Inflammatory macrophage treated with lipopolysaccharide for 4 hours (primary cell): ENCODE results near the gene SMCO1.
"Not testable (repeated sequence)": the region's sequence is repeated elsewhere in the genome, so short reads cannot be mapped to it uniquely, and the experiment has no call there.

Experiments
- DNase-seq: peaks from one replicate; pipeline ENCODE4 v3.0.0-alpha.2; 2020

The SMCO1 gene

GRCh38 chr3:196521291-196521690 is 6.1 kb upstream of the SMCO1 start:
- DNase-seq, result not testable (repeated sequence)

DNA sequence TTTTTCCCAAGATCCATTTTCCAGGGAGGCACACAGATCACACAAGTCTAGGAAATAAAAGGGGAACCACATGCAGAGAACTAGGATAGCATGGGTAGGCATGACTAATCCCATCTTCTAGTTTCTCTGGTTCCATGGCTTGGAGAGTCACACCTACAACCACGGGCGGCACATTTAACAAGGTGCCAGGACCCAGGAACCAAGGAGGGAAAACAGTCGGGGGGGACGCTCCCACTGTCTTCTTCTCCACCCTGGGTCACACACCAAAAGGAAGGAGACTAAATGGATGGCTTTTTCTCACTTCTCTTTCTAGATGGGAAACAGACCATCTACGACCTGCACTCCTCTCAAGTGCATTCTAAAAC is 4.6 kb upstream of the SMCO1 start:
- DNase-seq, result no peak

- DNase-seq, result peak; percentile 90
Measured at GRCh38 chr3:196518966-196519717, 4.0 kb upstream of the SMCO1 start.

DNA sequence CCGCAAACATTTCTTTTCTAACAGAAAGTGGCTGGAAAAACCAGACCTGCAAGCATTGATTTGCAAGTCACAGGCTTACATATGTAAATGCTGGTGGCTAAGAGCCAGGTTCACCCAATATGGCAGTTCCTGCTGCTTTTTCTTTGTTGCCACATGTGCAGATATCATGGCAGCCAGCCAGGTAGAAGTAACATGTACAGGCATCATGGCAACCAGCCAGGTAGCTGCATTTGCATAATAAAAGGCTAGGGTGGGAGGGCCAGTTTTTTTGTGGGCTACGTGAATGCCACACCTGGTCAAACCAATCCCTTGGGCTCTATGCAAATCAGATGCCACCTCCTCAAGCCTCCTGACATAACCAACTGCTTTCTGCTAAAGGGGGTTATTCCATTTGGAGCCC is 2.8 kb upstream of the SMCO1 start:
- no peak for DNase-seq

- DNase-seq, result no peak
Measured at GRCh38 chr3:196517162-196517800, 2.1 kb upstream of the SMCO1 start.

GRCh38 chr3:196514350-196514716 is 813 bp downstream of the SMCO1 start:
- DNase-seq, result no peak

DNA sequence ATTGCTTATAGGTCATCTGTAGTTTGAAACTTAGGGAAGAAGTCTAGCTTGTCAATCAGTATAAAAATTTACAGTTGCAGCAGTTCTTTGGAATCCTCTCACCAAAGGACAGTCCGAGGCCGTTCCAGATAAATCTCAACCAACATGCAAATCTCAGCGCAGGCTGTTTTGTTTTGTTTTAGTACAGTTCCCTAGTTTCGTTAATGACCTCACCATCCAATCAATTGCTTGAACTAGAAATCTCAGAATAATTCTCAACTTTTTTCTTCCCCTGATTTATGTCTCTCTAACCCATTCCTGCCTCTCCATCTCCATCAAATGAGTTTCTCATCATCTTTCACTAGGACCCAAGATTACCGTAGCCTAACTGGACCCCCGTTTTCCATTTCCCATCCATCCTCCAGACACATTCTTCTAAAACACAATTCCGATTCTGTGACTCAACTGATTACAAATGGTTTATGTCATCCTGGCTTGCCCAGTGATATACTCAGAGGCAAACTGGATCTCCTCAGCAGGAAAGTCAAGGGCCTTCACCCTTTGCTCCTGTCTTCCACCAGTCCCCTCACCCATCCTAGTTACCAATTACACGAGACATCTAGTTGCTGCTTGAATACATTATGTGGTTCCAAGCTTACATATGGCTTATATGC is 1.3 kb downstream of the SMCO1 start:
- DNase-seq, result no peak

GRCh38 chr3:196511646-196512425 is 3.3 kb downstream of the SMCO1 start:
- DNase-seq, result not testable (repeated sequence)

DNA sequence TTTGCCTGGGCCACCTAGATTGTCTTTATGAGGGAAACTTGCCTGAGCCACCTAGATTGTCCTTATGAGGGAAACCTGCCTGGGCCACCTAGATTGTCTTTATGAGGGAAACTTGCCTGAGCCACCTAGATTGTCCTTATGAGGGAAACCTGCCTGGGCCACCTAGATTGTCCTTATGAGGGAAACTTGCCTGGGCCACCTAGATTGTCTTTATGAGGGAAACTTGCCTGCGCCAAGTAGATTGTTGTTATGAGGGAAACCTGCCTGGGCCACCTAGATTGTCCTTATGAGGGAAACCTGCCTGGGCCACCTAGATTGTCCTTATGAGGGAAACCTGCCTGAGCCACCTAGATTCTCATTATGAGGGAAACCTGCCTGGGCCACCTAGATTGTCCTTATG is 4.0 kb downstream of the SMCO1 start:
- not testable (repeated sequence) for DNase-seq

DNA sequence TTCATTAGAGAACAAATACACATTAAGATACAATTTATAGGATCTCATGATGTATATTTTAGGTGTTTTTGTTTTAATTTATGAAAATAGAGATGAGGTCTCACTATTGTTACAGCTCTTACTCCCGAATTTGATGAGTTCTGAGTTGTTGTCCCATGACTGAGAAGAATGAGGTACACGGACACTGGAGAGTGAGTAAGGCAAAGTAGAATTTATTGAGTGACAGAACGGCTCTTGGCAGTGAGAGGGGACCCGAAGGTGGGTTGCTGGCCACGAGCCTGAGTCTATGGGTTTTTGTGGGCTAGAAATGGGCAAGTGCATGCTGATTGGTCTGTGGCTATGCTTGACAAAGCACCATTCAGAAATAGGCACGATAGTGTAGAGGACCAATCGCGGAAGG is 8.5 kb downstream of the SMCO1 start:
- no peak for DNase-seq

DNA sequence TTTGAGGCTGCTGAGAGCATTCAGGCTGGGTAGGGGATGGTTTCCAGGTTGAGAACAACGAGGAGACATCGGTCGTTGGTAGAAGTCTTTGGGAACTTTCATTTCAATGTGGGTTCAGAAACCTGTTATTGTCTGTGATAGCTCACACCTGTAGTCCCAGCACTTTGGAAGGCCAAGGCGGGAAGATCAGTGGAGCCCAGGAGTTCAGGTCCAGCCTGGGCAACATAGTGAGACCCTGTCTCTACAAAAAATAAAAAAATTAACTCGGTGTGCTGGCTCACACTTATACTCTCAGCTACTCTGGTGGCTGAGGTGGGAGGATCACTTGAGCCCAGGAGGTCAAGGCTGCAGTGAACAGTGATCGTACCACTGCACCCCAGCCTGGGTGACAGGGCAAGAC is 10.6 kb downstream of the SMCO1 start:
- DNase-seq, result no peak

- DNase-seq, result not testable (repeated sequence)
Measured at GRCh38 chr3:196504077-196504398, 11.1 kb downstream of the SMCO1 start.

DNA sequence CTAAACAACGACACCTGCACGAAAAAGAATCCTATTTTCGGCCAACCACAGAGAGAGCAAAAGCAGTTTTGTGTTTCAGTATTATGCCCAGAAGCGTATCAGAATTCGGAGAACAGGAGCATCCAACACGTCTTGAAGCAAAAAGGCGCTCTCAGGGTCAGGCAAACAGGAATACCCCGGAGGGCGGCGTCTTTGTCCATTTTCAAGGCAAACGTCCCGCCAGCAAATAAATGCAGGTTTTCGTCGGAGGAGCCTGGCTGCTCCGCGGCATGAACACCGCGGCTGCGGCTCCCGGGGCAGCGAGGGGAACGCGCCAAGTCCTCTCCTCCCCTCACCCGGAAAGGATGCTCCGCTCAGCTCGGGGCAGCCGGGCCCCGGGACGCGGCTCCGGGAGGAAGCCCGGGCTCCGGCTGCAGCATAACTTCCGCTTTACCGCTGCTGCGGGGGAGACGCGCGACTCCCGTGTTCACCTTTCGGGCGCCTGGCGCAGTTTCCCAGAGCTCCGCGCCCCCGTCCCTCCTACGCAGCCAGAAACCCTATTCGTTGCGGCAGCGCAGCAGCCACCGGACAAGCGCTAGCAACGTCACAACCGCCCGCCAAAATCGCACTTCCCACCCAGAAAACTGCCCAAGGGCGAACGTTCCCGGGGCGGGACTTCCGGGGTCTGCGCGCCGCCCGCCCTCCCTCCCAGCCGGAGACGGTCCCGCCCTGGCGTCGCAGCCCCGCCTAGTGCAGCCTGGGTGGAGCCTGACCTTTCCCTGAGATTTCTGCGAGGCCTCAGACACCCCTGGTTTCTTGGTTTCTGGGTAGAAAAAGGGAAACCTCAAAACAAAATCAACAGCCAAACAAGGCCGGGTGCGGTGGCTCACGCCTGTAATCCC is 11.7 kb downstream of the SMCO1 start, which contains the start of gene RNF168:
RNF168 (minus strand) TSS at position 573 of the 881 bp plus-strand sequence. CDS start 595 bp downstream, outside the sequence.
- peak; percentile 95 for DNase-seq

GRCh38 chr3:196502775-196503195 is 12.4 kb downstream of the SMCO1 start:
- DNase-seq, result peak; percentile 80

DNA sequence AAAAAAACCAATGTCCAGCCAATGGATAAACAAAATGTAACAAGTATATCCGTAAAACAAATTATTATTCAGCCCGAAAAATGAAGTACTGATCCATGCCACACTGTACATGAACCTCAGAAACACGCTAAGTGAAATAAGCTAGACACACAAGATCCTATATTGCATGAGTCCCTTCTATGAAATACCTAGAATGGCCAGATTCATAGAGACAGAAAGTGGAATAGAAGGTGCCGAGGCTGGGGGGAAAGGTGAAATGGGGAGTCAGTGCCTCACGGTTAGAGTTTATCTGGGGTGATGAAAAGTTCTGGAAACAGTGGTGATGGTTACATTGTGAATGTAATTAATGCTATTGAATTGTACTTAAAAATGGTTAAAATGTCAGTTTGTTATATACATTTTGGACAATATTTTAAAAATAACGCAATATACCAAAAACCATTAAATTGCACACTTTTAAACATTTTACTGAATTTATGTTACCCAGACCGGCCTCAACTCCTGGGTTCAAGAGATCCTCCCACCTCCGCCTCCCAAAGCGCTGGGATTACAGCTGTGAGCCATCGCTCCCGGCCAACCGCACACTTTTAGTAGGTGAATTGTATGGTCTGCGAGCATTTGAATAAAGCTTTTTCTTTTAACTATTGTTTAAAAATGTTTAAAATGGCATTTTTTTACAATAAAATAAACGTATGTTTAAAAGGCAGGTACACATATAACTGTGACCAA is 13.7 kb downstream of the SMCO1 start:
- DNase-seq, result peak; percentile 23

DNA sequence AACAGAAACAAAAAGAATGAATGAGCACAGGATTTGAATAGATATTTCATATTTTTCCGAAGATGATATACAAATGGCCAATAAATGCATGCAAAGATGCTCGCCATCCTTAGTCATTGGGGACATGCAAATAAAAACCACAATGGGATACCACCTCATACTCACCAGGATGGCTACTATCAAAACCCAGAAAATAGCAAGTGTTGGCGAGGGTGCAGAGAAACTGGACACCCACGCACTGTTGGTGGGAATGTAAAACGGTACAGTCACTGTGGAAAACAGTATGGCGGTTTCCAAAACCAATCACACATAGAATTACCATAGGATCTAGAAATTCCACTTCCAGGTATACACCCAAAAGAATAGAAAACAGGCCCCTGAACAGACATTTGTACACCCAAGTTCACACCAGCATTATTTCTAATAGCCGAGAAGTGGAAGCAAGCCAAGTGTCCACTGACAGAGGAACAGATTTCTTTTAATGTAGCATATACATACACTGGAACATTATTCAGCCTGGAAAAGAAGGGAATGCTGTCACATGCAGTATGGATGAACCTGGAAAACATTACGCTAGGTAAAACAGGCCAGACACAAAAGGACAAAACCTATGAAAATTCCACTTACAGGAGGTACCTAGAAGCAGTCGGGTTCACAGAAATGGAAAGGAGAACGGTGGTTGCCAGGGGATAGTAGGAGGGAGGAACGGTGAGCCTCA is 15.2 kb downstream of the SMCO1 start:
- DNase-seq, result no peak

DNA sequence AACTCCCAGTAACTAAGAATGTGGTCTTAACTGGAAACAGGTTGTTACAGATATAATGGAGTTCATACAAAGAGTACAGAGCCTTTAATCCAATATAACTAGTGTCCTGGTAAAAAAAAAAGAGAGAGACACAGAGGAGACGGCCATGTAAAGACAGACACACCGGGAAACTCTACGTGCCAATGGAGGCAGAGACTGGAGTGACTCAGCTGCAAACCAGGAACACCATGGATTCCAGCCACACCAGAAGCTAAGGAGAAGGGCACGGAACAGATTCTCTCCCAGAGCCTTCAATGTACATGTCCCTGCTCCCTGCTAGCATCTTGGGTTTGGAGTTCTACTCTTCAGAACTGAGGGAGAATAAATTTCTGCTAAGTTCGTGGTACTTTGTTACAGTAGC is 16.1 kb downstream of the SMCO1 start:
- no peak for DNase-seq

DNA sequence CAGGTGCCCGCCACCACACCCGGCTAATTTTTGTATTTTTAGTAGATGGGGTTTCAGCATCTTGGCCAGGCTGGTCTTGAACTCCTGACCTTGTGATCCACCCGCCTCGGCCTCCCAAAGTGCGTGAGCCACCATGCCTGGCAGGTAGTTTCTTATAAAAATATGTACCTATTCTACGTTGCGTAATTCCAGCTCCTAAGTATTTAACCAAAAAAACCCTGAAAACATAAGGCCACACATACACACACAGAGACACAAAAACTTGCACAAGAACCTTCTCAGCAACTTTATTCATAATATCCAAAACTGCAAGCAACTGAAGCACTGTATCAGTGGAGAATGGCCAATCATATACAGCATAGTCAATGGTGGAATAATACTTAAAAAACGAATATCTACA is 16.8 kb downstream of the SMCO1 start:
- DNase-seq, result no peak

GRCh38 chr3:196496183-196496582 is 19.0 kb downstream of the SMCO1 start:
- DNase-seq, result no peak

DNA sequence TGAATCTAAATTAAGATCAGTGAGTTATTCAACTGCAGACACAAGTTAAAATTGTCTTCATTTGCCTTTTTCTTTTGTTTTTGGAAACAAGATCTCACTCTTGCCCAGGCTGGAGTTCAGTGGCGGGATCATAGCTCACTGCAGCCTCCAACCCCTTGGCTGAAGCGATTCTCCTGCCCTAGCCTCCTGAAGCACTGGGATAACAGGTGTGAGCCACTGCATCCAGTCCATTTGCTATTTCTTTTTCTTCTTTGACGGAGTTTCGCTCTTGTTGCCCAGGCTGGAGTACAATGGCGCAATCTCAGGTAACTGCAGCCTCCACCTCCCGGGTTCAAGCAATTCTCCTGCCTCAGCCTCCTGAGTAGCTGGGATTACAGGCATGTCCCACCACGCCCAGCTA is 21.9 kb downstream of the SMCO1 start:
- no peak for DNase-seq

DNA sequence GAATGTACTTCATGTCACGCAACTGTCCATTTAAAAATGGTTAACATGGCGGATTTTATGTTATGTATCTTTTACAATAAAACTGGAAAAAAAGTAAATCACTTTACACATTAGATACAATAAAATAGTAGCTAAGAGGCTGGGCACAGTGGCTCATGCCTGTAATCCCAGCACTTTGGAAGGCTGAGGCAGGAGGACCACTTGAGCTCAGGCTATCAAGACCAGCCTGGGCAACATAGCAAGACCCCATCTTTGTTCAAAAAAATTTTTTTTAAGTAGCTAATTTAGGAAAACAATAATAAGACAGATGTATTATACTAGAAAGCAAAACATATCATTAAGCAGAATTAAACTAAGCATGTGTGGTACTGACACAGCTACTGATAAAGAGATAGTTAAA is 23.1 kb downstream of the SMCO1 start:
- DNase-seq, result no peak
